Neural progenitor cell (in vitro differentiated cells): ENCODE results near the gene ARPC4.

Source experiments
- EZH2 ChIP-seq: fragments of 200-600 bp; sonication (generic); IDR thresholded peaks from 2 replicates; pipeline ENCODE4 v1.6.1; 2017; ENCODE audit warnings: antibody characterized with exemption, mild to moderate bottlenecking, moderate library complexity
- EZH2phosphoT487 ChIP-seq: fragments of 200-600 bp; sonication (generic); IDR thresholded peaks from 2 replicates; pipeline ENCODE4 v1.6.1; 2017; ENCODE audit warnings: antibody characterized with exemption
- TF ChIP-seq, protein P1 (sequence below): fragments of 200-600 bp; sonication (generic); IDR thresholded peaks from 2 replicates; pipeline ENCODE4 v1.5.1; 2017; ENCODE audit warnings: antibody characterized with exemption, mild to moderate bottlenecking

DNA sequence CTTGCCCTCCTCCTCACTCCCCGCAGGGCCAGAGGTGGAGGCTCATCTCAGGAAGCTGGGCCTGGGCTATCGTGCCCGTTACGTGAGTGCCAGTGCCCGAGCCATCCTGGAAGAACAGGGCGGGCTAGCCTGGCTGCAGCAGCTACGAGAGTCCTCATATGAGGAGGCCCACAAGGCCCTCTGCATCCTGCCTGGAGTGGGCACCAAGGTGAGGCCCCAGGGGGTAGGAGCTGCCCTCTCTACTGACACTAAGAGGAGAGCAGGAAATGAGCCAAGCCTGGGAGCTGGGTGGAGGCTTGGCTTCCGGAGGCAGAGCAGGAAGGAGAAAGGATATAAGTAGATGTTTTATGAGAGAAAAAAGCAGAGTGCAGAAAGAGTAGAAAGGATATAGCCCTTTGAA, 38.2 kb upstream of the ARPC4 start:
- TF ChIP-seq, protein P1, sequence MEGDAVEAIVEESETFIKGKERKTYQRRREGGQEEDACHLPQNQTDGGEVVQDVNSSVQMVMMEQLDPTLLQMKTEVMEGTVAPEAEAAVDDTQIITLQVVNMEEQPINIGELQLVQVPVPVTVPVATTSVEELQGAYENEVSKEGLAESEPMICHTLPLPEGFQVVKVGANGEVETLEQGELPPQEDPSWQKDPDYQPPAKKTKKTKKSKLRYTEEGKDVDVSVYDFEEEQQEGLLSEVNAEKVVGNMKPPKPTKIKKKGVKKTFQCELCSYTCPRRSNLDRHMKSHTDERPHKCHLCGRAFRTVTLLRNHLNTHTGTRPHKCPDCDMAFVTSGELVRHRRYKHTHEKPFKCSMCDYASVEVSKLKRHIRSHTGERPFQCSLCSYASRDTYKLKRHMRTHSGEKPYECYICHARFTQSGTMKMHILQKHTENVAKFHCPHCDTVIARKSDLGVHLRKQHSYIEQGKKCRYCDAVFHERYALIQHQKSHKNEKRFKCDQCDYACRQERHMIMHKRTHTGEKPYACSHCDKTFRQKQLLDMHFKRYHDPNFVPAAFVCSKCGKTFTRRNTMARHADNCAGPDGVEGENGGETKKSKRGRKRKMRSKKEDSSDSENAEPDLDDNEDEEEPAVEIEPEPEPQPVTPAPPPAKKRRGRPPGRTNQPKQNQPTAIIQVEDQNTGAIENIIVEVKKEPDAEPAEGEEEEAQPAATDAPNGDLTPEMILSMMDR = no peak
- TF ChIP-seq EZH2 (no peak), EZH2phosphoT487 (no peak)
